RPMI8226 (cell line): Measurements from ENCODE around the gene ADH1C.
"Not testable (repeated sequence)": the region's sequence is repeated elsewhere in the genome, so short reads cannot be mapped to it uniquely, and the experiment has no call there.

Experiments
- DNase-seq: peaks from one replicate; pipeline ENCODE4 v3.0.0-alpha.2; 2015

Gene ADH1C

DNA sequence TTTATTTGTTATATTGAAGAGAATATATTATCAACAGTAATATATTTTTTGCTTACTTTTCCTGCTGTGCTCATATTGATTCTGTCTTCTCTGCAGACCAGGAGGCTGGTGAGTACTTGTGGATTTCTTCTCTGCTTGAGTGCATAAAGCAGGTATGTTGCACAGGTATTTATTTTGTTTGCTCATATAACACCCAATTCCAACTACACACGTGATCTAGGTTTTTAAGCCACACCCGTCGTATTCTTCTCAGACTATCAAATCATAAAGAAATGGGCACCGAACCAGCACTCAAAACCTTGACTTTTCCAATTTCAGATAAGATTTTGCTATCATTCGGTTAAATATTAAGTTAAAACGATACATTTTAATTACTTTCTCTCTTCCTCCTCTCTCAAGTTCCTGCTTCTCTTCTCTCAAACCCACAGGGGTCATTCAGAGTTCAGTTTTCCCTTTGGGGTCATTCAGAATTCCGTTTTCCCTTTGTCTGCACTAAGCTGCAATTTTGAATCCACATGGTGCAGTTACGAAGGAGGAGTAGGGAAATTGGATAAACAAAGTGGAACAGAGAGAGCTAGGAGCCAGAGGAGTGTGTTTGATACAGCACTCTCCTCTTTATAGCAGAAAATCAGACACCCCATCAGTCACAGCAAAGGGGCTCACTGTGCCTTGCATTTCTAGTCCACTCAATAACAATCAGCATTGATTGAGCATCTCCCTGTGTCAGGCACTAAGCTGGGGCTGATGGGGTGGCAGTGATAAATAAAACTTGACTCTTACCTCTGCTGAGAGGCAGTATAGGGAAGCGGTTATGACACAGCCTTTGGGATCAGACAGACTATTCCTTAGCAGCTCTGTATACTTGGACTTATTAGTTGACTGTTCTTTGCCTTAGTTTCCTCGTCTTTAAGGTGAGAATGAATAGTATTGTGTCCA is at the start of gene ADH1C:
Gene ADH1C (minus strand): TSS at position 145 of the 936 bp plus-strand sequence. CDS start 71 bp downstream, at position 74.
- DNase-seq = no peak

DNA sequence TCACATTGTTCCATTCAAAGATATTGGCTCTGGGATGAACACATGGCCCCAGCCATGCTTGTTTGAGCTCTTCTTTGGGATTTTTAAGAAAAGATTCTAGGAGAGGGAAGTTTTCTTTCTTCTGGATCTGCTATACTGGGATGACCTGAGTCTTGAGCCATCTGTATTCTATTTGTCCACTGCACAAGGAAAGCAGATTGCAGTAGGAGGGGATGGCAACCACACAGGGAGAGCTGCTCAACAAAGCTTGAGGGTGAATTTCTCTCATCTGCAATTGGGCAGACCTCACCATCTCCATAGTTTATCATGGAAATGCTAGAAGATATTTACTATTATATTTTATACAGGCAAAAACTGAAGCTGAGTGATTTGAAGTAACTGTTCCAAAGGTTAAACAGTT is 48.3 kb upstream of the ADH1C start:
- DNase-seq = no peak

DNA sequence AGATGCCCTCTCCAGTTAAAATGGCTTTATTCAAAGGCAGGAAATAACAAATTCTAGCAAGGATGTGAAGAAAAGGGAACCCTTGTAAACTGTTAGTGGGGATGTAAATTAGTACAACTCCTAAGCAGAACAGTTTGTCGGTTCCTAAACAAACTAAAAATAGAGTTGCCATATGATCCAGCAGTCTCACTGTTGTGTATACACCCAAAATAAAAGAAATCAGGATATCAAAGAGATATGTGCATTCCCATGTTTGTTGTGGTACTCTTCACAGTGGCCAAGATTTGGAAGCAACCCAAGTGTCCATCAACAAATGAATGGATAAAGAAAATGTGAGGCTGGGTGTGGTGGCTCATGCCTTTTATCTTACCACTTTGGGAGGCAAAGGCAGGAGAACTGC is 46.5 kb upstream of the ADH1C start:
- no peak for DNase-seq

DNA sequence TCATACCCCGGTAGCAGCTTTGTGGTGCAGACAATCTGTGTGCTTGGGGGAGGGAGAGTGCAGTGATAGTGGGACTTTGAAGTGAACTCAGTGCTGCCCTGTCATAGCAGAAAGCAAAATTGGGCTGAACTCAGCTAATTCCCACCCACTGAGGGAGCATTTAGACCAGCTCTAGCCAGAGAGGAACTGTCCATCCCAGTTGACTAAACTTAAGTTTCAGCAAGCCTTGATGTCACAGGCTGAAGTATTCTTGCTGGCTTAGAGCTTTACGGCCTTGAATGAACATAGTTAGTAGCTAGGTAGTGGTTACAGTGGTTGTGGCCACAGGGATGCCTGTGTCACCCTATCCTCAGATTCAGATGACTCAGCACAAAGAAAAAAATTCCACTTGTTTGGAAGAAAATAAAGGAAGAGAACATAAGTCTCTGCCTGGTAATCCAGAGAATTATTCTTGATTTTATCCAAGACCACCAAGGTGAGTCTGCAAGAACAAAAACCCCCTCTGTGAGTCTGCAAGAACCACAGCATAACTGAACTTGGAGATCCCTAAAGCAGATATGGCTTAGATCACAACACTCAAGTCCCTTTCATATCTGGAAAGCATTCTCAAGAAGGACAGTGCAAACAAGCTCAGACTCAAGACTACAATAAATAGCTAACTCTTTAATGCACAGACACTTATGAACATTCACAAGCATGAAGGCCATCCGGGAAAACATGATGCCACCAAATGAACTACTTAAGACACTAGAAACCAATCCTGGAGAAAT is 43.2 kb upstream of the ADH1C start:
- DNase-seq = no peak

DNA sequence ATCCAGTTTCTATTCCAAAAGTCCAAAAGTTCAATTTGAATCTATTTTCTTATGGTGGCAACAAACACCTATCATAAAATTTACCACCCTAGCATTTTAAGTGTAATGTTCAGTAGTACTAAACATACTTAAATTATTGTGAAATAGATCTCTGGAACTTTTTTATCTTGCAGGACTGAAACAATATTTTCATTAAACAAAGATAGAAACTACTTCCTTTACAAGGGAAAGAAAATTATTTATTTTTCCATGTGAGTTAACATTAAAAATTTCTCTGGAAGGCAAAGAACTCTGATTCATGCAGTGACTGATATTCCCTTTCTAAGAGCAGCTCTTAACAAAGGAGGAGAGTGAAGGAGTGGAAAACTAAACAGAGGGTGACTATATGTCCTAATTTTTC is 42.4 kb upstream of the ADH1C start:
- no peak for DNase-seq

DNA sequence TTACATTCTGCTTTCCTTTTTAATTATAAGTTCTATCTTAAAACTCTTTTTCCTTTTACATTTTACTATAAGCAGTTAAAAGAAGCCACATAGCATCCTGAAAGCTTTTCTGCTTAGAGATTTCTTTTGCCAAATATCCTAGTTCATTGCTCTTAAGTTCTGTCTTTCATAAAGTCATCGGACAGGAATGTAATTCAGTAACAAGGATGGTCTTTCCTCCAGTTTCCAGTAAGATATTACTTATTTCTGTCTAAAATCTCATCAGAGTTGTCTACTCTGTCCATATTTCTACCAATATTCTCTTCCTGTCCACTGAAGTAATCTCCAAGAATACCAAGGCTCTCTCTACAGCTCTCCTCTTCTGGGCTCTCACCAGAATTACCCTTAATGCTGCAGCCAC is 37.5 kb upstream of the ADH1C start:
- DNase-seq = no peak

DNA sequence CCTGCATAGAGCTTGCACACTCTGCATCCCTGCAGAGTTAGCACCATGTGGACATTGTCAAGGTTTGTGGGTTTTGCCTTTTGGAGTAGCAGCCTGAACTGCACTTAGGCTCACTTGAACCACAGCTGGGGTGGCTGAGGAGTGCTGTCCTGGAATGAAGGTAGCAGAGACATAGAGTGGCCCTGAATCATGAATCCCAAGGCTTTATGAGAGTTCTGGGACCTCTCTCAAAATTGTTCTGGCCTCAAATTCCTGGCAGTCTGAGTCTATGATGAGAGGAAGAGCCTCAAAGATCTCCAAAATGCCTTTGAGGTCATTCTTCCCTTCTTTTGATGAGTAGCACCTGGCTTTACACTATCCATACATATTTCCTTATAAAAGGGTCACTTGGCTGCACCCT is 37.1 kb upstream of the ADH1C start:
- no peak for DNase-seq

DNA sequence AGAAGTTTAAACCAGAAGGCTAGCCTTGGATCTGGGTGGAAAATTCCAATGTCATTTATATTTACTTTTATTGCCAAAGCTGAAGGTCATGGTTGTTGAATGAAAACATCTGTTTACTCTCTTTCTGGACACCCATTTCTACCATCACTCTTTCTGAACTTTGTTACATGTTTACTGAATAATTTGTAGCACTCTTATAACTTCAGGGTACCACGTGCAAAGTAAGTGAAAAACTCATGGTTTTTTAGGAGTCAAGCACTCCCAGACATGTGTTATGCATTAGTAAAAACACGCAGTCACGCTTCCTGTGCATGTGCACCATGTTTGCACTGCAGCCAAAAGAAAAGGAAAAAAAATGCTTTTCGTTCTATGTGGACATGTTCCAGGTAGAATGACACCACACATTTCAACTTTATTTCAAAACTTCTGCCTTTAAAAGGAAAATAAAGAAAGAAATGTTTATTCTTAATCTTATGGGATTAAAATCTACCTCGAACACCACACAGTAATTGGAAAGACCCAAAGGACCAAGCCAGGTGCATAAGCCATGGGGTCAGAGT is 31.4 kb upstream of the ADH1C start:
- no peak for DNase-seq

DNA sequence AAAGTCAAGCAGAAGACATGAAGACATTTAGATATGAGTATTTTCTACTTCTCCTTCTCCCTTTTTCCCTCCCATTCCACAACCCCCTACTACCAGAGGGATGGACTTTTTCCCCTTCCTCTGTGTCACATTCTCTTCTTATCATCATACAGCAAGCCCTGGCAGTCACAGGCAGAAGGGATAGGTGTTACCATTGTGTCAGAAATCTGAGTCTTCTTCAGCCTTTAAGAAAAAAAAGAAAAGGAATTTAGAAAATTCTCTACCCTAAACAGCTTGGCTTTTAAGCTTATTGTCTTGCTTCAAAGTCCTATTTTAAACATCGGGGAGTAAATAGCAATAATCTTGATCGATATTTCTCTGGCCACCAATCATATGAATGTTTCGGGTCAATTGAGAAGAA is 30.9 kb upstream of the ADH1C start:
- no peak for DNase-seq

DNA sequence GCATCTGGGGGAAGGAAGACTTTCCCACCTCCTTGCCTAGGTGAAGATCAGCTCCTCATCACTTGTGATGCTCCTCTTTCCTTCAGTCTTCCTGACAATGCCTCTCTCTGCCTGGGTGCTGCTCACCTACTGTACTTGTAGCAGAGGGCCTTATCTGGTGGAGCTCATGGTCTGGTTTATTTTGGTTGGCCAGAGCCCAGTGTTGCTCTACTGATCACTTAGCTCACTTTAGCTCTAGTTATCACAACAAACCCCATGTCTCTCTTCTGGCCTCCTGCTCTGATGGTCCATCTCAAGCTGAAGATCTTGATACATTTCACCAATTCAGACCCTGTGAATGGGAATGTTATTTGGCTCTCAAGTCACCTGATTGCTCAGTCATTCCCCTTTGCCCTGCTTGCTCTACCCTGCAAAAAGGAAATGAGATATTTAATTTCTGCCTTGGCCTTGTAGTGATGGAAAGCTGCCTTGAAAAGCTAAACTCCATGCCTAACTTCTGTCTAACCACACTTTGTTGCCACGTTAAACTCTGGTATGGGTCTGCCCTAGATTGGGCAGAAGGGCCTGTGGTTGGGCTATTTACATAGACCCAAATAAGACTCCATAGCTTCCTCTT is 30.3 kb upstream of the ADH1C start:
- DNase-seq = no peak

DNA sequence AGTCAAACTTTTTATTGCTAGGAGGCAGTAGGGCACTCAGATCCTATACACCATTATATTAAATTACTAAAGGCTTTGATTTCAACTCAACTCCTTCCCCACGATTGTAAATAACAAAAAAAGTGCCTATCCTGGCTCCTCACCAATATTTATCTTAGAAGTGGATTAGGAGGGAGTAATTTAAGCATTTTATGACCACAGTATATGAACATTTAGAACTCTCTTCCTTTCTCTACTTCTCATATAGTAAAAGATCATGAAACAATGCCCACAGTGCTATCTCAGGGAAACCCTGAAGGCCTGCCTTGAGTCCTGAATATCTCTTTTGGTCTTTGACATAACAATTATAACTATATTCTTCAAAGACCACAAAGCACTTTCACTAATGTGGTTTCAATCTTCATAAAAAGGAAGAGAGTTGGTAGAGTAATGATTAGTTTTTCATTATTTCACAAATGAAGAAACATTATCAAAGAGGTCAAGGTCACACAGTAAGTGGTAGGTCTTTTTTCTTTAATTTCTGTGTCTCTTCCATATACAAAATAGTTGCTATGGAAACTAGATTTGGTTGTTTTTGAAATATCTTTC is 29.1 kb upstream of the ADH1C start:
- DNase-seq = no peak

DNA sequence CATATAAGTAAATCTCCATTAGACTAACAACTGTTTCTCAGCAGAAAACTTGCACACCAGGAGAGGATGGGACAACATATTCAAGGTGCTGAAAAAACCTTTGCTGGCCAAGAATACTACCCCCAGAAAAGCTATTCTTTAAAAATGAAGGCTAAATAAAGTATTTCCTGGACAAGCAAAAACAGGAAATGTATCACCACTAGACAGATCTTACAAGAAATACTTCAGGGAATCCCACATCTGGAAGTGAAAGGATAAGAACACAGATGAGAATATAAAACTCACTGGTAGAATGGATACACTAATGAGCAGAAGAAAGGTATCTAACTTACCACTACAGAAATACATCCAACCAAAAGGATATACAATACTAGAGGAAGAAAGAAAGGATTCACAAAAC is 27.0 kb upstream of the ADH1C start:
- DNase-seq = no peak

DNA sequence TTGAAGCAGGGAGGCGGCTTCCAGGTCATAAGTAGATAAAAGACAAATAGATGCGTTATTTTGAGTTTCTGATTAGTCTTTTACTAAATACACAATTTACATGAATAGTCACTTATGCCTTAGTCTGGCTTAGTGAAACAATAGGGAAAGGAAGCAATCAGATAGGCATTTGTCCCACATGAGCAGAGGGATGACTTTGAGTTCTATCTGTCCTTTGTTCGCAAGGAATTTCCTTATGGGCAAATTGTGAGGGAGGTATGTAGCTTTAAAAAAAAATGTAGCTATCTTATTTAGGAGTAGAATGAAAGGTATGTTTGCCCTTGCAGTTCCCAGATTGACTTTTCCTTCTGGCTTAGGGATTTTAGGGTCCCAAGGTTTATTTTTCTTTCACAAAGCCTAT is 26.3 kb upstream of the ADH1C start:
- no peak for DNase-seq

DNA sequence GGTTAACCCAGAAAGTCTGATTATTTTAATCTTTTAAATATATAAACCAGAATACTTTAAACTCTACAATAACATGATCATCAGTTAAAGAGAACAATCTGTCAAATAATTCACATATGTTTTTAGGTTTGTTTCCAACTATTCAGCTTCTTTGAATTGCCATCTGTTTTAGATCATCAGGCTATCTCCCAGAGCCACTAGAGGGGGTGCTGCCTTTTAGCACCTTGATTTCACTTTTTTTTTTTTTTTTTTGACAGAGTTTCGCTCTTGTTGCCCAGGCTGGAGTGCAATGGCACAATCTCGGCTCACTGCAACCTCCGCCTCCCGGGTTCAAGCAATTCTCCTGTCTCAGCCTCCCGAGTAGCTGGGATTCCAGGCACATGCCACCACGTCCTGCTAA is 24.8 kb upstream of the ADH1C start:
- DNase-seq = peak; percentile 12

DNA sequence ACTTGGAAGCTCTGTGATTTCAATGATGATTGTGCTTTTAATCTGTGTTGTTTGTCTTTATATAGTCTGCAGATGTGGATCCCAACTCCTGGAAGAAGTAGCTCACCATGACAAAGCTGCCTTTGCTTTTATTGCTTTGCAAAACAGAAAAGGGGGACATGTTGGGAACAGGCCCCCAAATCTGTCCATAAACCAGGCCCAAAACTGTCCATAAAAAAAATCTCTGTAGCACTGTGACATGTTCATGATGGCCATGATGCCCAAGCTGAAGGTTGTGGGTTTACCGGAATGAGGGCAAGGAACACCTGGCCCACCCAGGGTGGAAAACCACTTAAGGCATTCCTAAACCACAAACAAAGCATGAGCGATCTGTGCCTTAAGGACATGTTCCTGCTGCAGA is 19.9 kb upstream of the ADH1C start:
- DNase-seq = not testable (repeated sequence)

DNA sequence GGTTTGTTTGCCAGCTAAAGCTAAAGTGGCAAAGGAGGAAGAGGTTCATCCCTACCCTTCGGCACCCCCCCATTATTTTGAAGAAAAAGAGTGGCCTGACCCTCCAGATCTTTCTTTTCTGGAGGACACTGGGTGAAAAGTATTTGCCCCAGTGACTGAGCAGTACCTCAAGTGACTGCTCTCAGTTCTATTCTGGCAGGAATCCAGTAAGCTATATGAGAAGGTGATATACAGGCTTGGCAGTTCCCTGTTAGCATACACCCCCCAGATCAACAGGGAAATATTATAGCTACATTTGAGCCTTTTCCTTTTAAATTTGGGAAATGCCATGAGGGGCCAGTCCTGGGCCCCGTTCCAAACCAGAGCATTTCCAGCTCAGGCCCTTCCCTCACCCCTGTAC is 15.3 kb upstream of the ADH1C start:
- DNase-seq = not testable (repeated sequence)

DNA sequence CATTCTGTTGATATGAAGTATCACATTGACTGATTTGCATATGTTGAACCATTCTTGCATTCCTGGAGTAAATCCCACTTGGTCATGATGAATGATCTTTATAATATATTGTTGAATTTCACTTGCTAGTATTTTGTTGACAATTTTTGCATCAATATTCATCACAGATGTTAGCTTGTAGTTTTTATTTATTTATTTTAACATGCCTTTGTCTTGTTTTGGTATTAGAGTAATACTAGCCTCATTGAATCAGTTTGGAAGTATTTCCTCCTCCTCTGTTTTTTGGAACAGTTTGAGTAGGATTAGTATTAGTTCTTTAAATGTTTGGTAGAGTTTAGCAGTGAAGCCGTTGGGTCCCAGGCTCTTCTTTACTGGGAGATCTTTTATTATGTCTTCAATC is 13.9 kb upstream of the ADH1C start:
- DNase-seq = no peak

DNA sequence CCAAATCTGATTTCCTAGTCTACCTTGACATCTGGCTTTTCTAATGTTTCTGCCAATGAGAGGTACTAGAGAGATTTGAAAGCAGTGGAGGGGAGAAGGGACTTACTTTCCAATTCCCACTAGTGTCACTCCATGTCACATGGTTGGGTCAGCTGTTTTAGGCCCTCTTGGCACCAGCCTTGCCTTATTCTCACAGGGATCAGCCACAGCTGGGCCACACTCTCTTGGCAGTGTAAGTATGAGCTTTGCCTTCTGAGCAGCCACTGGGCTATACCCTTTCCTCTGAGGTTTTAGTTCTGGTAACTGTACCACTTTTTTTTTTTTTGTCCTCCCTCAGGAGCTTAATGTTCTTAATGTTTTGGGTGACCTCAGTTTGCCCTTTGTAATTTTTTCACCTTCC is 10.2 kb upstream of the ADH1C start:
- DNase-seq = no peak

DNA sequence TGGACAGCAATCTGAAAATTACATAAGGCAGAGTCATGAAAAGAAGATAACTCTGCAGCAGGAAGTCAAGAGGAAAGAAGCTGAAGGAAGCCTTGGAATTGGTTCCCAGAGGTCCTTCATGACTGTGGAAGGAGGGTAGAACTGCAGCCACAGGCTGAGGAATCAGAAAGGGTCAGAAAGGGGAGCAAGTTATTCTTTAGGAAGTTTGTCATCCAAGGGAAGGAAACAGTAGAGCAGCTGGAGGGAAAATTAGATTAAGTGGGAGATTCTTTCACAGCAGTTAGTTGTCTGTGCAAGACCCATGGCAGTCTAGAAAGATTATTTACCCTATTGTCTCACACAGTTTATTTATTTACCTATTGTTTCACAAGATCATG is 9.3 kb upstream of the ADH1C start:
- DNase-seq = no peak

DNA sequence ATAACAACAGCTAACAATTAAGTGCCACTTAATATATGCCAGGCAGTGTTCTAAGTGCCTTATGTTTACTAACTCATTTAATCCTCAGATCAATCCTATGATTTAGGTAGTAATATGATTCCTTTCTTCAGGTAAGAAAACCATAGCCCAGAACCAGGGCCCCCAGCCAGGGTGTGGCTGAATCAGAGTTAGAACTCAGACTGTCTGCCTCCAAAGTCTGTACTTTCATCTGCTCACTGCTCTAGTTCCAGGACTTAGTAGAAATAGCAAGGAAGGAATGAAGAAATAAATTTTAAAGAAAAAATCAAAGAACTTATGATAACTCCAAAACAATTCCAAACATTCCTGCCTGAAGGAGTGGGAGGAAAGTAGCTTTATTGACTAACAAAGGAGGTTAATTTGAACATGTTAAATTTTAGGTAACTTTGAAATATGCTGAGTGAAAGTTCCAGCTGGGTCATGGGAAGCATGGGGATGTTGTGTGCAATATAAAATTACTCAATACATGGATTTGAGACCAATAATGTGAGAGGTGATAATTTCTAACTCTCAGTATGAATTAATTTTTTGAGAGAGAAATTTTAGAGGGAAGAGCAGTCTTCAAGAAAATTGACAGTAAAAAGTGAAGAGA is 8.8 kb upstream of the ADH1C start:
- no peak for DNase-seq

DNA sequence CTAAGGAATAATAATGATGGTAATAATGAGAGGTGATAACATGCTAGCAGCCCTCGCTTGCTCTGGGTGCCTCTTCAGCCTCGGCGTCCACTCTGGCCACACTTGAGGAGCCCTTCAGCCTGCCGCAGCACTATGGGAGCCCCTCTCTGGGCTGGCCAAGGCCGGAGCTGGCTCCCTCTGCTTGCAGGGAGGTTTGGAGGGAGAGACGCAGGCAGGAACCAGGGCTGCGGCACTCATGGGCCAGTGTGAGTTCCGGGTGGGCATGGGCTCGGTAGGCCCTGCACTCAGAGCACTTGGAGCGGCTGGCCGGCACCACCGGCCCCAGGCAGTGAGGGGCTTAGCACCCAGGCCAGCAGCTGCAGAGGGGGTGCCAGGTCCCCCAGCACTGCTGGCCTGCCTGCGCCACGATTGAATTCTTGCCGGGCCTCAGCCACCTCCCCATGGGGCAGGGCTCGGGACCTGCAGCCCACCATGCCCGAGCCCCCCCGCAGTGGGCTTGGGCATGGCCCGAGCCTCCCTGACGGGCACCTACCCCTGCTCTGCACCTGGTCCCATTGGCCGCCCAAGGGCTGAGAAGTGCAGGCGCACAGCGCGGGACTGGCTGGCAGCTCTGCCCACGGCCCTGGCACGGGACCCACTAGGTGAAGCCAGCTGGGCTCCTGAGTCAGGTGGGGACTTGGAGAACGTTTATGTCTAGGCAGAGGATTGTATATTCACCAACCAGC is 7.1 kb upstream of the ADH1C start:
- DNase-seq = no peak

DNA sequence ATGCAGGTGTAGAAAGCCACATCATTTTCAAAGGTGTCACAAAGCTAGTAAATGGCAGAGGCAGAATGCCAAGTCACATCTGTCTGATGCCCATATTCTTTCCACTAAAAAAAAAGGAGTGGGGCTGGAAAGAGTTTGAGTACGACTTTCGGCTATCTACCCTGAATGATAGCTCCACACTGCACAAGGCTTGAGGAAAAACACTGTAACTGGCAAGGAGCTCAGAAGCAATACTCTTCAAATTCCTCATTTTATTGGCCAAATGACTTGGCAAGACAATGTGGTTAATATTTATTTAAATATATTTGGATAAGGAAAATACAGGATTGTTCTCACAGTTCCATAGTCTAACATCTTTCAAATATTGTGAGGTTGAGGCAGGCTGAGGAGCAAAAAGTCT is 5.4 kb upstream of the ADH1C start:
- no peak for DNase-seq
